C4-2B (cell line): Measurements from ENCODE around the gene TACR1.

Experiments
- ZFX ChIP-seq: fragments of 450-650 bp; IDR thresholded peaks from 2 replicates; pipeline ENCODE4 v1.6.1; 2017
- TF ChIP-seq, protein P1 (sequence below): fragments of 450-650 bp; conservative IDR thresholded peaks from 2 replicates; pipeline ENCODE4 v1.5.1; 2017; ENCODE audit warnings: mild to moderate bottlenecking

DNA sequence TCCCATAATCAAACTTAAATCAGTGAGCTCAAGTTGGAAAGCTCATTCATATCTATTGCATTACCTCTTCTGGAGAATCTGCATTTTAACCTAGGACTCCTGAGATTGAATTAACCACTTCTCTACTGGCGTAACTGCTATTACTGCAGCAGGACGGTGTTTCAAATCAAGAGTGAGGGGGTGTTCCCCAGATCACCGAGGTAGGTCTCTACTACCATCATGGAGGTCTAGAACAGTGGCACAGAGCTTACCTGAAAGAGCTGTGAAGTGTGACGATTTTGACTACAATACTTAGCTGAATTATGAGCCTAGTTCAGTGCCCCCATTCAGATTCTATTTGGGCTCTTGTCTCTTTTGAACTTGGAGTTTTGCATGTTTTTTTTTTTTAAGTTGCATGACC lies 121.4 kb downstream of the TACR1 start:
- TF ChIP-seq, protein P1, sequence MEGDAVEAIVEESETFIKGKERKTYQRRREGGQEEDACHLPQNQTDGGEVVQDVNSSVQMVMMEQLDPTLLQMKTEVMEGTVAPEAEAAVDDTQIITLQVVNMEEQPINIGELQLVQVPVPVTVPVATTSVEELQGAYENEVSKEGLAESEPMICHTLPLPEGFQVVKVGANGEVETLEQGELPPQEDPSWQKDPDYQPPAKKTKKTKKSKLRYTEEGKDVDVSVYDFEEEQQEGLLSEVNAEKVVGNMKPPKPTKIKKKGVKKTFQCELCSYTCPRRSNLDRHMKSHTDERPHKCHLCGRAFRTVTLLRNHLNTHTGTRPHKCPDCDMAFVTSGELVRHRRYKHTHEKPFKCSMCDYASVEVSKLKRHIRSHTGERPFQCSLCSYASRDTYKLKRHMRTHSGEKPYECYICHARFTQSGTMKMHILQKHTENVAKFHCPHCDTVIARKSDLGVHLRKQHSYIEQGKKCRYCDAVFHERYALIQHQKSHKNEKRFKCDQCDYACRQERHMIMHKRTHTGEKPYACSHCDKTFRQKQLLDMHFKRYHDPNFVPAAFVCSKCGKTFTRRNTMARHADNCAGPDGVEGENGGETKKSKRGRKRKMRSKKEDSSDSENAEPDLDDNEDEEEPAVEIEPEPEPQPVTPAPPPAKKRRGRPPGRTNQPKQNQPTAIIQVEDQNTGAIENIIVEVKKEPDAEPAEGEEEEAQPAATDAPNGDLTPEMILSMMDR, result no peak
- no peak for TF ChIP-seq ZFX
